GM10266 (cell line): Measurements from ENCODE around the gene CLHC1.

Source experiments
- DNase-seq: peaks from one replicate; pipeline ENCODE4 v3.0.0; 2012; ENCODE audit errors: extremely low spot score
- CTCF ChIP-seq: IDR thresholded peaks from 2 replicates; pipeline ENCODE4 v1.5.1; 2012; ENCODE audit warnings: mild to moderate bottlenecking, low read depth; ENCODE audit not compliant: control insufficient read depth, insufficient read depth; ENCODE audit errors: missing control alignments

The CLHC1 gene

DNA sequence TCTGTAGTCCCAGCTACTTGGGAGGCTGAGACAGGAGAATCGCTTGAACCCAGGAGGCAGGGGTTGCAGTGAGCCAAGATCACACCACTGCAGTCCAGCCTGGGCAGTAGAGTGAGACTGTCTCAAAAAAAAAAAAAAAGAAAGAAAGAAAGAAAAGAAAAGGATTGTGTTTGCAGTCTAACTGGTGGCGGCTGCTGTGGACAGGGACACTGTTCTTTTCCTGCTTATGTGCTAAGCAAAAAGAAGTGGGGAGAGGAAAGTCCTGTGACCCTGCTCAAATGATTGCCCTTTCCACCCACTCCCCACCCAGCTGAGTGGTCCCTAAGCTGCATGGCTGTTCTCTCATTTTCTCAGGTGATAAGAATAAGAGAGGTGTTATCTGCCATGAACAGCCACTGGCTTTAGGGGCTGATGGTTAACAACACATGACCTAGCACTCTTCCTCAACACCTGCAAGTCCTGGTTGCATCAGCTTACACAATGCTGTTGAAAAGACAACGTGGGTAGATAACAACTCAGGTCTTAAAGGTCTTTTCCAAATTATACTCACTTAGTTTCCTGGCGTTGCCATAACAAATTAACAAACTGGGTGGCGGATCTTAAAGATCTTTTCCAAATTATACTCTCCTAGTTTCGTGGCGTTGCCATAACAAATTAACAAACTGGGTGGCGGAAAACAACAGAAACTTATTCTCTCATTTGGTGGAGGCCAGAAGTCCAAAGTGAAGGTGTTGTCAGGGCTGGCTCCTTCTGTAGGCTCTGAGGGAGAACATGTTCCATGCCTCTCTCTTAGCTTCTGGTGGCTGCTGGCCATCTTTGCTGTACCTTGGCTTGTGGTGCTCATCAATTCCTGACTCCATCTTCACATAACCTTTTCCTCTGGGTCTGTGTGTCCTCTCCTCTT, 91.5 kb downstream of the CLHC1 start:
- DNase-seq, result no peak
- TF ChIP-seq CTCF, result no peak

GRCh38 chr2:55139305-55139704, 92.8 kb downstream of the CLHC1 start:
- TF ChIP-seq CTCF, result no peak
- DNase-seq, result no peak

- no peak for DNase-seq
- no peak for TF ChIP-seq CTCF
Measured at GRCh38 chr2:55138882-55139229, 93.2 kb downstream of the CLHC1 start.

- no peak for TF ChIP-seq CTCF
- DNase-seq, result no peak
Measured at GRCh38 chr2:55138014-55138881, 93.8 kb downstream of the CLHC1 start.

DNA sequence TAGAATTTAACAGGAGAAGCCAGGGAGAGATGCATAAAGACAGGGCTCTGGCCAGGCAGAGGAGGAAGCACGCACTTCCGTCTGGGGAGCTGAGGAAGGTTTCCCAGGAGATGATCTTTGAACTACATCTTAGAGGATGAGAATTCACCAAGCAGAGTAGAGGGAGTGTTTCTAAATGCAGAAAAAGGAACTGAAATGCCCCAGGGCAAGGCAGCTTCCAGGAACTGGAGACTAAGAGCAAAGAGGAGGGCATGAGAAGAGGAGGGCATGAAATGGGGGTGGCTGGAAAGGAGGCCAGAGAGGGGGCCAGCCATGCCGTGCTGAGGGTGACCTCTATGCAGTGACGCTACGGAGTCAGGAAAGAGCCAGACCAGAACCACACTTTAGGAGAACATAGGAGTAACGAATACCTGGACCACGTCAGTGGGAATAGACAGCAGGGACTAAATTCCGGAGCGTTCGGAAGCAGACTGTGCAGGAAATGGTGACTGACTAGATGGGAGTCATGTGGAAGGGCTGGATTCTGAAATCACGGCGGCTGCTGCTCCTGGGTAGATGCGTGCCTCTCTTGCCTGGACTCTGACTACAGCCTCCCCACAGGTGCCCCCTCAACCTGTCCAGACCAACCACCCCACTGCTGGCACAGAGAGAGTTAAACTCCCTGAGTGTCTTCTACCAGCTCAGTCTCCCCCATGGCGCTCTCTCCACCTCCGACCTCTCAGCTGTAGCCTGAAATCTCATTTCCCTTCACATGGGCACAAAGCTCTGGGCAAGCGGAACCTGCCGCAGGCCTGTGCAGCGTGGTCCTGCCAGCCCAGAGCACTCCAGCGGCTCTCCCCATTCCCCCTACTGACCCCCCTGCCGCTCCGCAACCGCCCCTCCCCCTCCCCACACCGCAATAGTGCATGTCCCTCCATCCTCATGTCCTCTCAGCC, 94.8 kb downstream of the CLHC1 start:
- TF ChIP-seq CTCF, result no peak
- no peak for DNase-seq

GRCh38 chr2:55136138-55136541, 96.0 kb downstream of the CLHC1 start:
- no peak for TF ChIP-seq CTCF
- DNase-seq, result no peak
